HG03432 (cell line): ENCODE results near the gene NEUROG2.
"Not testable (repeated sequence)": the region's sequence is repeated elsewhere in the genome, so short reads cannot be mapped to it uniquely, and the experiment has no call there.

Source experiments
- ATAC-seq: cut with Tn5 transposase; IDR thresholded peaks from one replicate; pipeline ENCODE4 v1.9.1; 2021; ENCODE audit warnings: mild to moderate bottlenecking, moderate library complexity; ENCODE audit not compliant: unreplicated experiment

The NEUROG2 gene

DNA sequence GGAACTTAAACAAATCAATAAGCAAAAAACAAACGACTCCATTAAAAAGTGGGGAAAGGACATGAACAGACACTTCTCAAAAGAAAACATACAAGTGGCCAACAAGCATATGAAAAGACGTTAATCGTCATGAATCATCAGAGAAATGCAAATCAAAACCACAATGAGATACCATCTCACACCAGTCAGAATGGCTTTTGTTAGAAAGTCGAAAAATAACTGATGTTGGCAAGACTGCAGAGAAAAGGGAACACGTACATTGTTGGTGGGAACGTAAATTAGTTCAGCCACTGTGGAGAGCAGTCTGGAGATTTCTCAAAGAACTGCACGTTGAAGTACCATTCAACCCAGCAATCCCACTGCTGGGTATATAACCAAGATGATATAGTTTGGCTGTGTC lies 23.7 kb downstream of the NEUROG2 start:
- ATAC-seq: no peak

DNA sequence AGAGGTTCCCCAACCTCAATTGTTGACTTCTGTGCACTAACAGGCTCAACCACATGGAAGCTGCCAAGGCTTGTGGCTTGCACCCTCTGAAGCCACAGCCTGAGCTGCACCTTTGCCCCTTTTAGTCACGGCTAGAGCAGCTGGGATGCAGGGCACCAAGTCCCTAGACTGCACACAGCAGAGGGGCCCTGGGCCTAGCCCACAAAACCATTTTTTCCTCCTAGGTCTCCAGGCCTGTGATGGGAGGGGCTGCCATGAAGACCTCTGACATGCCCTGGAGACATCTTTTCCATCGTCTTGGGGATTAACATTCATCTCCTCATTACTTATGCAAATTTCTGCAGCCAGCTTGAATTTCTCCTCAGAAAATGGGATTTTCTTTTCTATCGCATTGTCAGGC lies 25.2 kb downstream of the NEUROG2 start:
- ATAC-seq: not testable (repeated sequence)

DNA sequence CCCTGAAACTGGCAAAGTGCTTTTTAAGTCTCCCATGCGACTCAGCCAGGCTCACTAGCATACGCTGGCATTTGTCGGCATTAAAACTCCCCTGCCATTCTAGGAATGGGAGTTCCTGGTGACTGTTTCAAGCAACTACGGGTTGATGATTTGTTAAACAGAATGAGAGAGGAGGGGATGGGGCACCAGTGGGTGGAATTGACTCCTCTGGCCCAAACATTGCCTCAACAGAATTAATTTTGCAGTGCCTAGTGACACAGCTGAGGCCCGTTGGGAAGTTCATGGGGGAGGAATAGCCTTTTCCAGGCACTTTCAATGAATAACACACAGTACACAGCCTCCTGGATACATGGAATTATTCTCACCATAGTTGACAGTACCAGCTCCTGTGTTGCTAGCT lies 30.1 kb downstream of the NEUROG2 start:
- no peak for ATAC-seq

DNA sequence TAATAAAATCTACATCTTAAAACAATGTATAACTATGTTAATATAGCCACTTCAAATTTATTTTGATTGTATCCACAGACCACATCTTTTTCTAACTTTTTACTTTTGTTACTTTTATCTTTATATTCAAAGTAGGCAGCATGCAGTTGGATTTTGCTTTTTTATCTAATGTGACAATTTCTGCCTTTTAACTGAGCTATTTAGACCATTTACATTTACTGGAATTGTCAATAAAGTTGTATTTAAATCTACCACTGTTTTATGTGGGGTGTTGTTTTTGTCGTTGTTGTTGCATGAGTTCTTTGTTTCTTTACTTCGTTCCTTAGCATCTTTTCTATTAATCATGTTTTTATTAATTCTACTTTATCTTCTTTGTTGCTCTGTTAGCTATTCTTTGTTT lies 42.0 kb downstream of the NEUROG2 start:
- no peak for ATAC-seq

DNA sequence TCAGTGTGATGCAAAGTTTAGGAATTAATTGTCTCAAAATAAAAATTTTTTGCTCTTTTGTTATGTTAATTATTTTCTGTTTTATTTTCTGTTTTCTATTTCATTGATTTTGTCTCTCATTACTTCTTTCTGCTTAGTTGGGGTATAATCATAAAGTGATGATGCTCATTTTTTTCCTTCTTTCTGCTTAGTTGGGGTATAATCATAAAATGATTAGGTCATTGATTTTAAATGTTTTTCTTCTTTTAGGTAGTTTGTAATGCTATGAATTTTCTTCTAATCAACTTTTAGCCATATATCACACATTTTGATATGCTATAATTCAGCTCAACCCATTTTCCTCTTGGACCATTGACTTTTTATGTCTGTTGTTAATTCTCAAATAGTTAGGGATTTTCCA lies 43.7 kb downstream of the NEUROG2 start:
- no peak for ATAC-seq
